HEK293 (cell line): ENCODE results near the gene IGFBPL1.

Source experiments
- CTCF ChIA-PET: fragments of 350-600 bp; formaldehyde crosslinking; extraction: SDS; loops from one replicate; lab custom pipeline; 2021; ENCODE audit warnings: antibody characterized with exemption; lab: Yijun Ruan, JAX
- POLR2A ChIA-PET: fragments of 300-600 bp; formaldehyde crosslinking; extraction: SDS; loops from one replicate; lab custom pipeline; 2020; ENCODE audit warnings: antibody characterized with exemption, inconsistent platforms; lab: Yijun Ruan, JAX
- H3K27ac ChIP-seq: fragments of 200-500 bp; sonication (Bioruptor generic); 2 replicates; pipeline ENCODE4 v1.5.1; 2014; ENCODE audit warnings: low read depth, low read length, control low read depth, inconsistent platforms; ENCODE audit errors: extremely low read depth
- H3K36me3 ChIP-seq, 2 experiments: fragments of 200-500 bp in 1 of 2; sonication (Bioruptor generic) in 1 of 2; 1 replicate in 1 of 2; 2 replicates in 1 of 2; pipeline ENCODE4 v1.5.1; 2014 to 2017; ENCODE audit warnings: inconsistent platforms in 2 of 2, low read length in 2 of 2; ENCODE audit not compliant: control insufficient read depth in 2 of 2, insufficient read depth in 1 of 2
- H3K4me1 ChIP-seq: fragments of 200-500 bp; sonication (Bioruptor generic); 2 replicates; pipeline ENCODE4 v1.5.1; 2014; ENCODE audit warnings: mild to moderate bottlenecking, low read length, inconsistent platforms; ENCODE audit not compliant: control insufficient read depth, insufficient read depth
- H3K4me3 ChIP-seq: 2 replicates; pipeline ENCODE4 v1.5.1; 2011; ENCODE audit warnings: low read depth, mild to moderate bottlenecking, control low read depth, low read length, moderate library complexity
- H3K9me3 ChIP-seq: fragments of 200-500 bp; sonication (Bioruptor generic); 2 replicates; pipeline ENCODE4 v1.5.1; 2014; ENCODE audit warnings: low read depth, low read length, inconsistent platforms; ENCODE audit not compliant: control insufficient read depth, insufficient read depth
- ELK4 ChIP-seq: IDR thresholded peaks from 2 replicates; pipeline ENCODE4 v1.6.1; 2011; ENCODE audit warnings: mild to moderate bottlenecking, low read depth, low read length, borderline replicate concordance
- GLIS1 ChIP-seq: fragments of 450-650 bp; formaldehyde crosslinking; IDR thresholded peaks from 2 replicates; pipeline ENCODE4 v1.5.1; 2016; ENCODE audit warnings: missing biosample characterization, missing genetic modification characterization
- KLF7 ChIP-seq: fragments of 450-650 bp; formaldehyde crosslinking; IDR thresholded peaks from 2 replicates; pipeline ENCODE4 v1.5.1; 2016; ENCODE audit warnings: missing biosample characterization, missing genetic modification characterization, borderline replicate concordance
- PRDM2 ChIP-seq: fragments of 450-650 bp; formaldehyde crosslinking; IDR thresholded peaks from 2 replicates; pipeline ENCODE4 v1.5.1; 2016; ENCODE audit warnings: missing biosample characterization, missing genetic modification characterization, borderline replicate concordance
- RBAK ChIP-seq: fragments of 450-650 bp; formaldehyde crosslinking; IDR thresholded peaks from 2 replicates; pipeline ENCODE4 v1.5.1; 2016; ENCODE audit warnings: missing biosample characterization, missing genetic modification characterization
- SP7 ChIP-seq: fragments of 450-650 bp; formaldehyde crosslinking; IDR thresholded peaks from 2 replicates; pipeline ENCODE4 v1.5.1; 2016; ENCODE audit warnings: missing biosample characterization, missing genetic modification characterization
- TRIM28 ChIP-seq: IDR thresholded peaks from 2 replicates; pipeline ENCODE4 v1.6.1; 2011; ENCODE audit warnings: low read length, control low read depth, borderline replicate concordance
- ZFP37 ChIP-seq: fragments of 450-650 bp; formaldehyde crosslinking; IDR thresholded peaks from 2 replicates; pipeline ENCODE4 v1.5.1; 2016; ENCODE audit warnings: missing biosample characterization, missing genetic modification characterization
- ZFP69B ChIP-seq: fragments of 450-650 bp; formaldehyde crosslinking; IDR thresholded peaks from 2 replicates; pipeline ENCODE4 v1.5.1; 2016; ENCODE audit warnings: missing biosample characterization, missing genetic modification characterization
- ZNF18 ChIP-seq: fragments of 450-650 bp; formaldehyde crosslinking; IDR thresholded peaks from 2 replicates; pipeline ENCODE4 v1.5.1; 2016; ENCODE audit warnings: missing biosample characterization, missing genetic modification characterization
- ZNF2 ChIP-seq: fragments of 450-650 bp; formaldehyde crosslinking; IDR thresholded peaks from 2 replicates; pipeline ENCODE4 v1.5.1; 2016; ENCODE audit warnings: missing biosample characterization, missing genetic modification characterization
- ZNF24 ChIP-seq: fragments of 450-650 bp; formaldehyde crosslinking; IDR thresholded peaks from 2 replicates; pipeline ENCODE4 v1.5.1; 2016; ENCODE audit warnings: missing biosample characterization, missing genetic modification characterization
- ZNF311 ChIP-seq: fragments of 450-650 bp; formaldehyde crosslinking; IDR thresholded peaks from 2 replicates; pipeline ENCODE4 v1.5.1; 2017; ENCODE audit warnings: missing biosample characterization, missing genetic modification characterization, borderline replicate concordance
- ZNF354C ChIP-seq: fragments of 450-650 bp; formaldehyde crosslinking; IDR thresholded peaks from 2 replicates; pipeline ENCODE4 v1.5.1; 2016; ENCODE audit warnings: missing biosample characterization, missing genetic modification characterization, low read depth, borderline replicate concordance
- ZNF366 ChIP-seq: fragments of 450-650 bp; formaldehyde crosslinking; conservative IDR thresholded peaks from 2 replicates; pipeline ENCODE4 v1.5.1; 2016; ENCODE audit warnings: missing biosample characterization, missing genetic modification characterization
- ZNF394 ChIP-seq: fragments of 450-650 bp; formaldehyde crosslinking; IDR thresholded peaks from 2 replicates; pipeline ENCODE4 v1.5.1; 2016; ENCODE audit warnings: missing biosample characterization, missing genetic modification characterization, mild to moderate bottlenecking, moderate library complexity, borderline replicate concordance
- ZNF571 ChIP-seq: fragments of 450-650 bp; formaldehyde crosslinking; IDR thresholded peaks from 2 replicates; pipeline ENCODE4 v1.5.0; 2017; ENCODE audit warnings: missing biosample characterization, missing genetic modification characterization
- ZNF600 ChIP-seq: fragments of 450-650 bp; formaldehyde crosslinking; IDR thresholded peaks from 2 replicates; pipeline ENCODE4 v1.5.1; 2016; ENCODE audit warnings: missing biosample characterization, missing genetic modification characterization
- ZNF624 ChIP-seq: fragments of 450-650 bp; formaldehyde crosslinking; IDR thresholded peaks from 2 replicates; pipeline ENCODE4 v1.5.1; 2017; ENCODE audit warnings: missing biosample characterization, missing genetic modification characterization
- ZNF629 ChIP-seq: fragments of 450-650 bp; formaldehyde crosslinking; IDR thresholded peaks from 2 replicates; pipeline ENCODE4 v1.5.1; 2017; ENCODE audit warnings: missing biosample characterization, missing genetic modification characterization
- ZSCAN30 ChIP-seq: fragments of 450-650 bp; IDR thresholded peaks from 2 replicates; pipeline ENCODE4 v1.5.1; 2018; ENCODE audit warnings: missing biosample characterization, mild to moderate bottlenecking, missing genetic modification characterization, moderate library complexity
- ZXDB ChIP-seq: fragments of 450-650 bp; formaldehyde crosslinking; IDR thresholded peaks from 2 replicates; pipeline ENCODE4 v1.5.1; 2016; ENCODE audit warnings: missing biosample characterization, missing genetic modification characterization

Gene IGFBPL1

GRCh38 chr9:38445154-38446043 lies 21.1 kb upstream of the IGFBPL1 start (continued):
- TF ChIP-seq PRDM2 (tag by site-specific recombination) (no peak), ZNF354C (tag by site-specific recombination) (no peak), TRIM28 (no peak), ZNF24 (tag by site-specific recombination) (no peak), ZSCAN30 (tag by site-specific recombination) (no peak), KLF7 (tag by site-specific recombination) (no peak), ZNF624 (no peak), ZFP37 (tag by site-specific recombination) (no peak)

- CTCF ChIA-PET, result interaction anchor here (0.6 to 1.1 kb wide), 6 partner anchors 9 to 71 kb away, joined by 3 read pairs; no protein-coding TSS in a partner anchor
- Histone ChIP-seq H3K36me3 (no peaks in the 10 kb centered on the region), H3K4me1 (no peaks in the 10 kb centered on the region), H3K9me3 (no peaks in the 10 kb centered on the region), H3K27ac (no peak overlapping the region), H3K4me3 (no peak overlapping the region)
- TF ChIP-seq ELK4 (no peak), GLIS1 (tag by site-specific recombination) (0 out of 2 replicates have a peak, but pooled peaks have one; percentile 1)
- POLR2A ChIA-PET, result interaction anchor here (0.5 kb wide), 1 partner anchor 373 kb away, joined by 3 read pairs; no protein-coding TSS in a partner anchor
Measured at GRCh38 chr9:38443597-38443996, 19.3 kb upstream of the IGFBPL1 start.

GRCh38 chr9:38443181-38443580 lies 18.9 kb upstream of the IGFBPL1 start:
- H3K4me1 ChIP-seq, result no peaks in the 10 kb centered on the region
- H3K9me3 ChIP-seq, result no peaks in the 10 kb centered on the region
- CTCF ChIA-PET, result interaction anchor here (0.6 to 2.5 kb wide), 5 partner anchors 10 to 31 kb away, joined by 3 to 18 read pairs (median 3); no protein-coding TSS in a partner anchor
- POLR2A ChIA-PET, result interaction anchor here (0.7 kb wide), 1 partner anchor 8 kb away, joined by 4 read pairs; no protein-coding TSS in a partner anchor
- H3K27ac ChIP-seq, result no peak overlapping the region
- H3K36me3 ChIP-seq, result no peaks in the 10 kb centered on the region
- H3K4me3 ChIP-seq, result no peak overlapping the region
- TF ChIP-seq ZFP69B (tag by site-specific recombination), result peak; percentile 34; the same call in 1 of the 2 replicates
- no peak for TF ChIP-seq ZNF571 (tag by site-specific recombination)
- 0 out of 2 replicates have a peak, but pooled peaks have one; percentile 24 for TF ChIP-seq ZNF366 (tag by site-specific recombination)
- peak; percentile 66; the same call in 1 of the 2 replicates for TF ChIP-seq GLIS1 (tag by site-specific recombination)
- no peak for TF ChIP-seq ZNF394 (tag by site-specific recombination)
- TF ChIP-seq ZNF311 (tag by site-specific recombination), result no peak
- TF ChIP-seq SP7, result peak; percentile 38; the same call in 1 of the 2 replicates
- no peak for TF ChIP-seq RBAK (tag by site-specific recombination)
- TF ChIP-seq ZXDB (tag by site-specific recombination), result no peak
- peak; percentile 74 for TF ChIP-seq ZNF600 (tag by site-specific recombination)
- no peak for TF ChIP-seq ZNF2 (tag by site-specific recombination)
- TF ChIP-seq ZNF18, result 0 out of 2 replicates have a peak, but pooled peaks have one; percentile 23
- 0 out of 2 replicates have a peak, but pooled peaks have one; percentile 47 for TF ChIP-seq ZNF629 (tag by site-specific recombination)
